Lung (tissue), 12 donors: ENCODE data around the gene BMP7. TPM values are rescaled to one million over a fixed set of nuclear protein-coding genes. Genes with fewer than 3 reads are reported as not detected.

Experiments
- ATAC-seq: fragments of 200-7000 bp; cut with Tn5 transposase; one replicate; pipeline ENCODE4 v1.9.1; 2020; ENCODE audit warnings: moderate number of reproducible peaks; ENCODE audit not compliant: insufficient read depth, low FRiP score
- DNase-seq, 3 donors: peaks; one replicate each; pipeline ENCODE4 v3.0.0-alpha.2; 2013 to 2017
- H3K27ac ChIP-seq, 2 donors: one replicate each; pipeline ENCODE4 v1.5.1; 2013; ENCODE audit warnings: mild to moderate bottlenecking in 2 of 2, moderate library complexity in 2 of 2, control low read depth in 1 of 2, inconsistent platforms in 1 of 2, low read depth in 1 of 2, low read length in 1 of 2
- H3K27me3 ChIP-seq, 3 donors: one replicate each; pipeline ENCODE4 v1.5.1; 2013; ENCODE audit warnings: low read length in 2 of 3; ENCODE audit not compliant: control insufficient read depth in 3 of 3, insufficient read depth in 3 of 3
- H3K36me3 ChIP-seq, 4 donors: one replicate each; pipeline ENCODE4 v1.5.1; 2013; ENCODE audit warnings: low read length in 4 of 4, mild to moderate bottlenecking in 1 of 4, moderate library complexity in 1 of 4; ENCODE audit not compliant: control insufficient read depth in 4 of 4, insufficient read depth in 4 of 4
- H3K4me1 ChIP-seq, 5 donors: one replicate each; pipeline ENCODE4 v1.5.1; 2013; ENCODE audit warnings: low read length in 5 of 5, mild to moderate bottlenecking in 2 of 5, moderate library complexity in 1 of 5; ENCODE audit not compliant: control insufficient read depth in 5 of 5, insufficient read depth in 5 of 5
- H3K4me3 ChIP-seq: one replicate; pipeline ENCODE4 v1.5.1; 2013; ENCODE audit warnings: mild to moderate bottlenecking, control low read depth, moderate library complexity
- H3K9ac ChIP-seq, 2 donors: one replicate each; pipeline ENCODE4 v1.5.1; 2013; ENCODE audit warnings: low read length in 2 of 2, control low read depth in 1 of 2; ENCODE audit not compliant: insufficient read depth in 1 of 2
- H3K9me3 ChIP-seq, 4 donors: one replicate each; pipeline ENCODE4 v1.5.1; 2013; ENCODE audit warnings: low read length in 3 of 4, mild to moderate bottlenecking in 1 of 4, moderate library complexity in 1 of 4; ENCODE audit not compliant: control insufficient read depth in 4 of 4, insufficient read depth in 3 of 4
- CTCF ChIP-seq: IDR thresholded peaks from 2 replicates; pipeline ENCODE4 v1.5.1; 2012; ENCODE audit warnings: mild to moderate bottlenecking; ENCODE audit errors: control extremely low read depth, extremely low read depth
- WGBS, 2 donors: extraction: QIAGEN DNeasy Blood & Tissue Kit; methylation state at CpG; one replicate each; pipeline ENCODE4 v1.1.7; 2013; 5-methylcytosine and 5-hydroxymethylcytosine counted together
- polyA plus RNA-seq, 2 donors: library from polyadenylated mRNA; stranded (reverse); fragments of 200-250 nt; gene quantifications; one replicate each; pipeline ENCODE4 v1.2.1, GENCODE V29; 2013
- total RNA-seq, 2 donors: library from RNA; depleted of rRNA in 1 of 2; stranded (reverse); fragments of >200 nt in 1 of 2; gene quantifications; one replicate each; pipeline ENCODE4 v1.2.1, GENCODE V29; 2014 to 2021
- donor health status: control.
- donor health status: control.
- donor health status: Bipolar disorder and iron deficiency.
- donor health status: healthy.
- donor health status: DM: yes; HTN: yes; CAD: no.

Gene BMP7
- total and polyA plus RNA-seq, 4 donors = 0.67 to 10.3 (median 1.4) TPM

- H3K36me3 ChIP-seq = no peaks in the 10 kb centered on the region
- no peak overlapping the region for H3K4me3 ChIP-seq
- H3K9ac ChIP-seq = no peak overlapping the region
- peaks cover 0 to 7% (median 0%) of the 10 kb centered on the region in 5 donors for H3K4me1 ChIP-seq
- no peak for ATAC-seq
- TF ChIP-seq CTCF = no peak
- H3K27ac ChIP-seq = no peak overlapping the region
- WGBS, 2 donors = 93 to 97% methylated on average over 10 of the region's 10 CpGs
- H3K27me3 ChIP-seq = no peaks in the 10 kb centered on the region
- DNase-seq = no peak
- no peaks in the 10 kb centered on the region for H3K9me3 ChIP-seq
Measured at GRCh38 chr20:57129303-57129702, 137.1 kb downstream of the BMP7 start.

GRCh38 chr20:57128044-57128757 is 138.2 kb downstream of the BMP7 start:
- Histone ChIP-seq H3K9me3 (no peaks in the 10 kb centered on the region), H3K27me3 (peaks cover 0 to 2% (median 0%) of the 10 kb centered on the region in 3 donors), H3K4me1 (peaks cover 0 to 4% (median 0%) of the 10 kb centered on the region in 5 donors), H3K4me3 (no peak overlapping the region), H3K36me3 (no peaks in the 10 kb centered on the region), H3K27ac (no peak overlapping the region), H3K9ac (no peak overlapping the region)
- DNase-seq (peak in 1 of 3 donors; percentile 15), ATAC-seq (no peak)
- WGBS, 2 donors = 66 to 85% methylated on average over 15 of the region's 15 CpGs
- no peak for TF ChIP-seq CTCF

GRCh38 chr20:57126481-57127092 is 139.9 kb downstream of the BMP7 start:
- 53 to 55% methylated on average over 17 of the region's 17 CpGs for WGBS, 2 donors

More at GRCh38 chr20:57126481-57127092, 139.9 kb downstream of the BMP7 start:
- TF ChIP-seq CTCF = no peak
- ATAC-seq (no peak), DNase-seq (peak in 1 of 3 donors; percentile 5)
- no peak overlapping the region for H3K4me3 ChIP-seq
- H3K27ac ChIP-seq = no peak overlapping the region
- H3K27me3 ChIP-seq = peaks cover 0 to 2% (median 0%) of the 10 kb centered on the region in 3 donors
- no peak overlapping the region for H3K9ac ChIP-seq
- H3K9me3 ChIP-seq = no peaks in the 10 kb centered on the region
- peaks cover 0 to 4% (median 0%) of the 10 kb centered on the region in 5 donors for H3K4me1 ChIP-seq
- no peaks in the 10 kb centered on the region for H3K36me3 ChIP-seq
